ENCODE results near the gene SLC8A1.

SLC8A1 gene

DNA sequence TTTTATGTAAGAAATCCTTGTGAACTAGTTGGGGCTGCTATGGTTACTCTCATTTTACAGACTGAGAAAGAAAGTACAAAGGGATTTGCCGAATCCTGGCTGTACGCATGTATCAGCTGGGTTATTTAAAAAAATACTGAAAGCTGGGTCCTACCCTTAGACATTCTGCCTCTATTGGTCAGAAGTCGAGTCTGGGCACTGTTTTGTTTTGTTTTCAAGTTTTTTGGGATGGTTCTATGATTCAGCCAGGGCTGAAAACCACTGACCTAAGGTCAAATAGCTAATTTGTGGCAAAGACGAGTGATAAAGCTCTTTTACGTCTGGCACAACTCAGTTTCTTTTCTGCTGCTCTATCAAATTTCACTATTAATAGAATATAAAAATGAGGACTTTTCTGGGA, 5.9 kb upstream of the SLC8A1 start:
- no peak for DNase-seq

GRCh38 chr2:40457366-40457765, 5.5 kb upstream of the SLC8A1 start:
- no peak for DNase-seq

DNA sequence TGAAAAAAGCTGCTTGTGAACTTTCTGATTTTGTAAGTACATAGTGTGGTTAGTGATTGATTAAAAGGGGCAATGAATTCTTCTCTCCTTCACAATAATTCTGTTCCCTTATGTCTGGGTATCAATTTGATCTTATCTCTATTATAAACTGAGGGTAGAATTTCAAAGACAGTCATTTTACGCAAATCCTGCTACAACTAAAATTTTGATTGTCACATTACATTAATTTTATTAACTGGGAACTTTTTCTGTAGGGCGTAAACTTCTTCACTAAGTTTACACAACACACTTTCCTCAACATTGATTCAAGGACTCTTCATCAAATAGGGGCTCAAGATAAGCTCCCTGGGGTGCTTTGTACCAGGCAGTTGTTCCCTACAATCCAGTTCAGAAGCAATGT, 5.0 kb upstream of the SLC8A1 start:
- no peak for DNase-seq

DNA sequence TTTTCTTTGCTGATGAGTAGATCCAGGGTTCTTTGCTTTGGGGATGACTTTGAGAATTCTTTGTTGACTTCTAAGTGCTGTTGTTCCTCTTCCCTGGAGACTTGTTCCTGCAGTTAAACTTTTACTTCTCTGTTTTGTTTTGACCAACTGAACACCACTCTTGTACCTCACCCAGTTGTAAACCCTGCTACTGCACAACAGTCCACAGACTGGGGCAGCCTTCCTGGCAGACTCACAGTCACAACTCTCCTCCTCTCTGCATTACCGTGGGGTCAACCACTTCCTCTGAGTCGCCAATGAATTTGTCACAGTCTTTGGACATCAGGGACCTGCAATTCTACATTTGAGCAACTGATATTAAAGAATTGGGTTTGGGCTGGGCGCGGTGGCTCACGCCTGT, 3.8 kb upstream of the SLC8A1 start:
- no peak for DNase-seq

DNA sequence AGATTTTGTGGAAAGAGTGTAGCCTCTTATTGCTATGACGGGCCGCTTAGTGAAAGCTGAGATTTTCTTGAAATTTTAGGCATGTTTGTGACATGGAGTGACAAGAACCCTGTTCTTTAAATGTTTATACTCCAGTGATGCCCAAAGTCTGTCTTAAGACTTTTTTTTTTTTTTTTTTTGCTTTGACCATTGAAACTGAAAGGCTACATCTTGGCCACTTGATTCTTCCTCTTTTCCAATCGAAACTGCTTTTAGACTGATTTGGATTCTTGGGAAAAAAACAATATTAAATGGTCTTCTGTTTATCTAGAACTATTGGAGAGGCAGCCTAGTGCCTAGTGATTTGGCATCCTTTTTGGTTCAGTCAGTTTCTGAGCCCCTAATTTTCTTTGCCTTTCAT, 2.4 kb upstream of the SLC8A1 start:
- DNase-seq: no peak

DNA sequence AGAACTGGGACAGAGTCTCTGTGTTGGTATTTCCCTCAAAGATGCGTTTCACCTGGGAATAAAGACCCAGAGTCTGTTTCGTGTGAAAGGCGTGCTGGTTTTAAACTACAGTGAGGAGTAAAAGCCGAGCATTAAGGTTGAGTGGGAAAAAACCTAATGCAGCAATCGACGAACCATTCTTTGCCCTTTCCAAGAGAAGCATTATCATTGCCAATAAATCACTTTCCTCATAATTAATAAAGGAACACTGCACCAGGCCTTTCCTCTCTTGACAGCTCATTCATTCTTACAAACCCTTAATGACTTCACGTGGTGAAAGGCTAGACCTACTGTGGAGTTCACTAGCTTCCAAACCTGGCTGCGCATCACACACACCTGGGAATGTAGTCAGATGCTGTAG, 896 bp upstream of the SLC8A1 start:
- DNase-seq: no peak

GRCh38 chr2:40450796-40451430, 977 bp downstream of the SLC8A1 start:
- no peak for DNase-seq

GRCh38 chr2:40450066-40450795, 1.7 kb downstream of the SLC8A1 start:
- no peak for DNase-seq

DNA sequence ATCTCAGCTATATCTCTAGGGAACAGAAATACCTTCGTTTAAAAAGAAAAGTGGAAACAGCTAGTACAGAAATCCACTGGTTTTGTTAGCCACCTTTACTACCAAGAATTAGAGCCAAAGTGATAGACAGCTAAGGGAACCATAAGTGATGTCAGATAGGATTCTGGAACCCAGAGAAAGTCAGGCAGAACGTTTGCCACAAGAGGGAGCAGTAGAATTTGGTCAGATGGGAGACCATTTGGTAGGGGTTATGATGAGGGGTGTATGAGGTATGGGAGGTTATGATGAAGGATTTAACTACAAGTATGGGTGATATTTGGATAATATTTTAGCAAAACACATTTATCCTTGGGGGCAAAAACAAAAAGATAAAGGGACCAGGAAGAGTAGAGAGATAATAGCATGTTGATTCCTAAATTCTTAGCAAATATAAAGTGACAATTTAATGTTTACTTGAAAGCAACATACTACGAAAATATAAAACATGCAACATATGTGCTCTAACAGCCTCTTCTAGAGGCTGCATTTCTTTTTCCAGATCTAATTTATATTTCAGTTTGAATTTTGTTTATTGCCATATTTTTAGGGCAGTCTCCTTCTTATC, 3.3 kb downstream of the SLC8A1 start:
- no peak for DNase-seq

DNA sequence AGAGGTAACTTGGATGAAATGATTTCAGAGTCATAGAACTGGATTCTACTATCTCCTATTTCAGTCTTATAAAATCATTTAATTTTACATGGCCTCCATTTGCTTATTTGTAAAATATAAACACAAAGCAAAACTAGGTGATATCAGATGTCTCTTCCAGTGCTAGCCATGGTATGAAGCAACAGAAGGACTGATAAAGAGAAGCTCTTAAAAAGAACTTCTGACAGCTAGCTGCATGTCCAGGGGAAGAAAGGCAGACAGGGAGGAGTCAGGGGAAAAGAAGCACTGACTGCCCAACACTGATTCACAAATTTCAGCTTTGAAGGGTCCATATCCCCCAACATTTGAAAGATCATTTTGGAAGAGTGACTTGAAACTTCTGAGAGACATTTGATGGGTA, 6.4 kb downstream of the SLC8A1 start:
- DNase-seq: no peak

- no peak for DNase-seq
Measured at GRCh38 chr2:40440835-40441234, 11.1 kb downstream of the SLC8A1 start.

GRCh38 chr2:40439473-40439872, 12.4 kb downstream of the SLC8A1 start:
- no peak for DNase-seq

- DNase-seq: no peak
Measured at GRCh38 chr2:40436093-40436475, 15.8 kb downstream of the SLC8A1 start.

GRCh38 chr2:40435426-40436092, 16.3 kb downstream of the SLC8A1 start:
- no peak for DNase-seq

DNA sequence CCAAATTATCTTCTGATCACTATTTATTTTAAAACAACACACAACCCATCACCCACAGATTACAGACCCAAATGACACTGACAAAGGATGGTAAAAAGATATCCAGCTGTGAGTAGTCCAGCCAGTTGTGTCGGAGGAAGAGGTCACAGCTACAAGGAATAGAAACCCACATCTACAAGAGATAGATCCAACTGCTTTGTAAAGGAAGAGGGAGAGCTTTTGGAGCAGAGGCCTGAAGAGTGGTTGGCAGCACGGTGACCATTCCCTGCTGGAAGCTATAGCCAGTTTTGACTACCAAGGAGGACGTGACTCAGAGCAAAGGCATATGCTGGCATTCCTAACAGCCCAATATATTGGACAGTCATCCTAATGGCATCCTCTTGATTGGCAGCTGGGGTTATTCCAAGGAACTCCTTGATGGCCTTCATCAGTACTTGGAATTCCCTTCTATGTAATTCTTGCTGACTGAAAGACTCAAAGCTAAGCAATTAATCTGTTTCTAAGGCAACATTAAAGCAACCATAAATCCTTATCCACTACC, 17.1 kb downstream of the SLC8A1 start:
- DNase-seq: no peak

DNA sequence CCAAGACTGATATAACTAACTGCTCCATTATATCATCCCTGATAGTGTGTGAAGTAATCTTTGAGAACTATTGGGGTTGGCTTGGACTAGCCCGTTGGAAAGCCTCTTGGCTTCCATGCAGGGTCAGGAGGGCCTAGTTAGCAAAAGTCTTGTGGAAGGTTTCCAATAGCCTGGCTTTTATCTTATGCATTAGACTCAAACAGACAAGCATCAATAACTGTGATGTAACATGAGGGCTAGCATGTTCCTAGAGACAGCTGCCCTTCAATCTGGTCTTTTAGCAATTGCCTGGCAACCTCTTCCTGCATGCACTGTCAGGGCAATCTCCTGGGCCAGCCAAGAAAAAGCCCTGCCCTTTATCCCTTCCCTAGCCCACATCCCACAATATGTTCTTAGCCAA, 18.2 kb downstream of the SLC8A1 start:
- DNase-seq: no peak

GRCh38 chr2:40432921-40433483, 18.9 kb downstream of the SLC8A1 start:
- DNase-seq: no peak

- DNase-seq: no peak
Measured at GRCh38 chr2:40431600-40431955, 20.3 kb downstream of the SLC8A1 start.

- no peak for DNase-seq
Measured at GRCh38 chr2:40430776-40431599, 20.9 kb downstream of the SLC8A1 start.

DNA sequence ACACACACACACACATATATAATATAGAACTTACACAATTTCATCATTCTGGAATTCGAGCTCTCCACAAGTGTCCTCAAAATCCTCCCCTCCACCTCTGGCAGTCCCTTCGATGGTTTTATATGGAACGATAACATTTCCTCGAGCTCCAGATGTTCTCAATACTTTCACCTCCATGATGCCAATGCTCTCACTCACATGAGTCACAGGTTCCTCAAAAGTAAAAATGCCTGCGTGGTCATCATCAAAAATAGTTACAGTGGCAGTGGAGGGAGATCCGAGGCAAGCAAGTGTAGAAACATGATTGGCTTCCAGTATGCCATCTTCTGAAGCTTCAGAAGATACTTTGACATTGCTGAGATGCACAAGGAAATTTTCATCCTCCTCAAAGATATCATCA, 23.5 kb downstream of the SLC8A1 start:
- DNase-seq: no peak

GRCh38 chr2:40421631-40422297, 30.1 kb downstream of the SLC8A1 start:
- no peak for DNase-seq

- no peak for DNase-seq
Measured at GRCh38 chr2:40420478-40420877, 31.4 kb downstream of the SLC8A1 start.
